Activated CD4-positive, alpha-beta T cell treated with anti-CD3 and anti-CD28 coated beads, Interleukin-2, Interleukin-6, amounts not matched to agents 100 ng/mL and 50 ng/mL, durations not matched to agents 16 hours and 8 hours (primary cell): ENCODE measurements around the gene TUBA4B.
A peak's percentile ranks its signal among the peaks of the same experiment; 100 is the strongest.

ENCODE experiments used
- DNase-seq: peaks from one replicate; pipeline ENCODE4 v3.0.0-alpha.2; 2020

TUBA4B gene

DNA sequence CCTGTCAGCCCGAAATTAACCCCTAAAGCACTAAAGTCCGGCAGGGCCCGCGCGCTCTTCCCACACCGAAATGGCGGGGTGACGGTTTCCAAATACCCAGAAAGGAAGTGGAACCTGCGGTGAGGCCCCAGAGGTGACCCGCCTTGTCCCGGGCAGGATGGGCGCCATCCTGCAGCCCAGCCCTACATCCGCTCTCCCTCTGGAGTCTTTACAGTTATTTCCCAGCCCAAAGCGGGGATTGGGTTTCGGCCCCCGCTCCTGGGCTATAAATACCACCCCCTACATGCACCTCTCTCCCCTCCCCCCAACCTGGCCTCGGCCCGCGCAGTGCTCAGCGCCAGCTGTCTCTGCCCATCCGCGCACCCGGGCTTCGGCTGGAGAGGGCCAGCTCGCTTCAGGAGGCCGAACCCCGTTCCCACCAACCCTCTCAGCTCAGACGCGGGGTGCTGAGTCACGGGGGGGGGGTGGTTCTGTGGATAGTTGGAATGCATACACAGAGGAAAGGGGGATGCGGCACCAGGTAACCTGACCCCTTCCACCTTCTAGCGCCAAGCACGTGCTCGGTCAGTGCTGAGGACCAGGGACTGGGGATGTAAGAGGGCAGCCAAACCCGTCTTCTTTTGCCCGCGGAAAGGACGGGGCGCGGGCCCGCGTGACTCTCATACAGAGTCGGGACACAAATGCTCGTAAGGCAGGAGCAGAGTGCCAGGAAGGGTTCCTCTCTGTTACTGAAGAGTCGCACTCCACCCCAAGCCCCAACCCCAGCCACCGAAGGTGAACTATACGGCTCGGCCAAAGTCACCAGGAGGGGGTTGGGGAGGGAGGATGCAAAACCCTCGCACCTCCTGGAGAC, at the start of gene TUBA4B:
Gene TUBA4B (plus strand): TSS at position 344 of the 853 bp plus-strand sequence. CDS start 165 bp downstream, at position 509.
- DNase-seq: peak; percentile 74

DNA sequence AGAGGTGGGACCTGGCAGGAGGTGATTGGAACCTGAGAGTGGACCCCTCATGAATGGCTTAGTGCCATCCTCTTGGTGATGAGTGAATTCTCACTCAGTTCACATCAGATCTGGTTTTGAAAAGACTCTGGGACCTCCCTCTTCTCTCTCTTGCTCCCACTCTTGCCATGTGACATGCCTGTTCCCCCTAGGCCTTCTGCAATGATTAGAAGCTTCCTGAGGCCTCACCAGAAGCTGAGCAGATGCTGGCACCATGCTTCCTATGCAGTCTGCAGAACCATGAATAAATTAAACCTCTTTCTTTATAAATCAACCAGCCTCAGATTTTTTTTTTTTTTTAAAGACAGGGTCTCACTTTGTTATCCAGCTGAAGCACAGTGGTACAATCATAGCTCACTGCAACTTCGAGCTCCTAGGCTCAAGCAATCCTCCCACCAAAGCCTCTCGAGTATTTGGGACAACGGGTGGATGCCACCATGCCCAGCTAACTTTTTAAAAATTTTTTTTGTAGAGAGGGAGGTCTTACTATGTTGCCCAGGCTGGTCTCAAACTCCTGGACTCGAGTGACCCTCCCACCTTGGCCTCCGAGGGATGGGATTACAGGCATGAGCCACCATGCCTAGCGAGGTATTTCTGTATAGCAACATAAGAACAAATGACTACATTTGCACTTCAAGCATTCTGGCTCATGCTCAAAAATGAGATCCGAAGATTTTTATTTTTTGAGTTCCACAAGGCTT, 48.4 kb upstream of the TUBA4B start:
- no peak for DNase-seq

DNA sequence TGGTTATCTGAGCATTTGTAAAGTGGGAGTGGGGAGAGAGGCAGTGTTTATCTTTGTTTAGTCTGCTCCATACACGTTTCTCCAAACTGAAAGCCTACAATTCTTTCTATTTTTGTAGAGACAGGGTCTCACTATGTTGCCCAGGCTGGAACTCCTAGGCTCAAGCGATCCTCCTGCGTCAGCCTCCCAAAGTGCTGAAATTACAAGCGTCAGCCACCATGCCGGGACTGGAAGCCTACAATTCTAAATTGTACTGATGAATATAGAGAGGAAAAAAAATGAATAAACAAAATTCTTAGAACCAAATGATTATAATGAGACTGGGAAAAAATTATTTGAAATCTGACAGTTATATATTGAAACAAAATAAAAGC, 47.9 kb upstream of the TUBA4B start:
- no peak for DNase-seq

DNA sequence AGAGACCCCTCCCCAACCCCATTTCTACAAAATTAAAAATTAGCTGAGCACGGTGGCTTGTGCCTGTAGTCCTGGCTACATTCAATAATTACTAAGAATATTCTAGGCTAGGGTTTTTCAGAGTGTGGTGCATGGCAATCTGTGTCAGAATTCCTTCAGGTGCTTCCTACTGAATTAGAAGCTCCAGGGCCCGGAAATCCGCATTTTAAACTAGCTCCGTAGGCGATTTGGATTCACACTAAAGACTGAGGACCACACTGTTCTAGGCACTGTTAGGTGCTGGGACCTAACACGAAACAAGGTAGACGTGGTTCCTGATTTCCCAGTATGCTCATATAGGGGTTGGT, 47.1 kb upstream of the TUBA4B start:
- no peak for DNase-seq

DNA sequence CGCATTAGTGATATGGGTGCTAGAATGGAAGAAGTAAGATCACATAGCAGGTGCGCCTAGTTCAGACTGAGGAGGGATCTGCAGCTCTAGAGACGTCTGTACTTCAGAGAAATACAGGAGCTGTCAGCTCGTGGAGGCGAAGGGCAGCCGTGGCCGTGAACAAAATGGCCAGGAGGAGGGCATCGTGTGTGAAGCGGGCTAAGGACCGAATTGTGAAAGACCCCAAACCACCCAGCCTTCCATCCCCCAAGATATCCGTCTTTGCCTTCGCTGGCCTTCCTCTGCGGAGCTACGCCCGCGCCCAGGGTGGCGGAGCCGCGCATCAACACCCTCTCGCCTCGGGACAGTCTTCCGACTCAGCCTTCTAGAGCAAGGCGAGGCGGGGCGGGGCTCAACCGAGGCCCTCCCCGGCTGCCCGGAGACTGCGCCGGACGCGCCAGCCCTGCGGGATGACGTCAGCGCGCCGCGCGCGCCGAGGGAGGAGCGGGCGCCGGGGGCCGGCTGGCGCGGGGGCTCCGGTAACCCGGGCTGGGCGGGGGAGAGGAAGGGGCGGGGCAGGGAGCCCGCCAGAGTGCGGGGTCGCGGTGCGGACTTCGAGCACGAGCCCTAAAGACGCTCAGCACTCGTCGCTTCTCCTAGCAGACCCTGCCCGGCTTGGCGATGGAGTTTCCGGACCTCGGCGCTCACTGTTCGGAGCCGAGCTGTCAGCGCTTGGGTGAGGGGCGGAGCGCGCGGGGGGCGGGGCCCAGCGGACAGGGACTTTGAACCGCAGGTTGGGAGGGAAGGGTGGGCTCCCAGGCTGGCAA, 46.5 kb upstream of the TUBA4B start, which contains the start of gene ZFAND2B:
Gene ZFAND2B (plus strand): TSS at position 455 of the 806 bp plus-strand sequence. CDS start 206 bp downstream, at position 661.
- DNase-seq: peak; percentile 96

DNA sequence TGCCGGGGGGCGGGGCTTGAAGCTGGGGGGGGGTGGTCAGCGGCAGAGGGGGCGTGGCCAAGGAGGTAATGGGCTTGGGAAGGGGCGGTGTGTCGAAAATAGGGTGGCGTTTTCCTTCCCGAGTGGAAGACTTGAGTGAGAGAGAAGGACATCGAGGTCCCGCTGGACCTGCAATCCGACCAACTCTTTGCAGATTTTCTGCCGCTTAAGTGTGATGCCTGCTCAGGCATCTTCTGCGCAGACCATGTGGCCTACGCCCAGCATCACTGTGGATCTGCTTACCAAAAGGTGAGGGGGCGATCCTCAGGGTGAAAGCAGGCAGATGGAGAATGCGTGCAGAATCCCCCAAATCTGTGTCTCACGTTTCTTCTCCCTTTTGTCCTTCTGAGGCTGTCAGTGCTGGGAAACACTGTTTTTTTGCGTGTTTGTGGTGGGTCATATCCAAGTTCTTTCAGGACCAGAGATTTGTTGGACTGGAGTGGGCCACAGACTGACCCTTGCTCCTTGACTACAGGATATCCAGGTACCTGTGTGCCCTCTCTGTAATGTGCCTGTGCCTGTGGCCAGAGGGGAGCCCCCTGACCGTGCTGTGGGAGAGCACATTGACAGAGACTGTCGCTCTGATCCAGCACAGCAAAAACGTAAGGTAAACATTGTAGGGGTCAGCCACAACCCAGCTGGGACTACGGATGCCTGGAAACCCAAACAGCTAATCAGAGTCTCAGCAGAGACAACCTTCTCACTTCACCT, 45.7 kb upstream of the TUBA4B start:
- DNase-seq: no peak

DNA sequence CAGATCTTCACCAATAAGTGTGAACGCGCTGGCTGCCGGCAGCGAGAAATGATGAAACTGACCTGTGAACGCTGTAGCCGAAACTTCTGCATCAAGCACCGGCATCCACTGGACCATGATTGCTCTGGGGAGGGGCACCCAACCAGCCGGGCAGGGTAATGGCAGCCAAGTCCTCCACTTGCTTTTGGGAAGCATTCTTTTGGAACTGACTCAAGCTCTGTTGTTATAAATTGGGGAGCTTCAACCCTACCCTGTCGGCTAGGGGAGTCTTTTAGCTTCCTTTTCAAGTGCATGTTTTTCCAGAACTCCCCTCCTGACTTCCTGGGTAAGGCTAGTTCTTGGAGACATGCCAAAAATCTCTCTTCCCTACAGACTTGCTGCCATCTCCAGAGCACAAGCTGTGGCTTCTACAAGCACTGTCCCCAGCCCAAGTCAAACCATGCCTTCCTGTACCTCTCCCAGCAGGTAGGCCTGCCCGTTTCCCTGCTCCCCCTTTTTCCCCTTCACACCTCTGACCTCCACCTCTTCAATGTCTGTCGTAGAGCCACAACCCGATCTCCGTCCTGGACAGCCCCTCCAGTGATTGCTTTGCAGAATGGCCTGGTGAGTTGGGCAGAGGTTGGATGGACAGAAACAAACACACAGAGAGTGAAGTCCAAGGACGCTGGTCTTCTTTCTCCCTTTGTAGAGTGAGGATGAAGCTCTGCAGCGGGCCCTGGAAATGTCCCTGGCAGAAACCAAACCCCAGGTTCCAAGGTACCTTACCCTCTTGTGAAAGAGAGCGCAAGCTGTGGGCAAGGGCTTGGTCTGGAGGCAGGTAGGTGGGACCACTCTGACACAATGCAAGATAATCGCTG, 44.9 kb upstream of the TUBA4B start:
- DNase-seq: no peak

GRCh38 chr2:219209236-219210195, 43.5 kb upstream of the TUBA4B start:
- DNase-seq: no peak

- no peak for DNase-seq
Observed at GRCh38 chr2:219210196-219210885, 42.7 kb upstream of the TUBA4B start.

GRCh38 chr2:219210886-219211362, 42.1 kb upstream of the TUBA4B start:
- DNase-seq: no peak

GRCh38 chr2:219213026-219213415, 40.0 kb upstream of the TUBA4B start:
- DNase-seq: no peak

GRCh38 chr2:219213486-219214071, 39.5 kb upstream of the TUBA4B start:
- DNase-seq: no peak

GRCh38 chr2:219214141-219214540, 38.9 kb upstream of the TUBA4B start:
- DNase-seq: no peak

DNA sequence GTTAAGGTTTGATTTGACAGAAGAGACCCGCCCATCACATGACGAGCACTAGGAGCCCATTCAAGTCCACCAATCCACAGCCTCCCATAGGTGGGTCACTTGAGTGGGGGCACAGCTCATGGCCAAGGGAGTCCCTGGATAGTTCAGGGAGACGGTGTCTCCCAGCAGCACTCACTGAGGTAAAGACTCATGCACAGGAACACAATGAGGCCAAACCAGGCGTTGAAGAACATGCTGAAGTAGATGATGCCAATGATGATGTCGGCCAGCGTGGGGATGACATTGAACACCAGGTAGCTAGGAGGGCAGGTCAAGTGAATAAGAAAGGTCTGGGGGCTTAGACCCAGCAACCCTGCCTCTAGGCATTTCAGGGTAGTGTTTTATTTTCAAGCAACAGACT, 38.3 kb upstream of the TUBA4B start:
- DNase-seq: no peak

GRCh38 chr2:219215871-219216534, 37.0 kb upstream of the TUBA4B start:
- no peak for DNase-seq

GRCh38 chr2:219216535-219216915, 36.5 kb upstream of the TUBA4B start:
- no peak for DNase-seq

GRCh38 chr2:219218217-219218731, 34.8 kb upstream of the TUBA4B start:
- no peak for DNase-seq
